Thyroid gland (tissue), 4 donors: Measurements from ENCODE around the gene PELI1. TPM values are rescaled to one million over a fixed set of nuclear protein-coding genes. Genes with fewer than 3 reads are reported as not detected.

Experiments used
- DNase-seq, 2 donors: peaks; one replicate each; pipeline ENCODE4 v3.0.0-alpha.2; 2019
- H3K27ac ChIP-seq, 3 donors: fragments of 200-600 bp; sonication (generic); 1 replicate in 2 of 3; 2 replicates in 1 of 3; pipeline ENCODE4 v1.5.1; 2016 to 2019; ENCODE audit warnings: mild to moderate bottlenecking in 1 of 3, moderate library complexity in 1 of 3
- H3K27me3 ChIP-seq: fragments of 200-600 bp; sonication (generic); one replicate; pipeline ENCODE4 v1.5.1; 2019
- H3K36me3 ChIP-seq, 2 donors: fragments of 200-600 bp; sonication (generic); one replicate each; pipeline ENCODE4 v1.5.1; 2016 to 2019
- H3K4me1 ChIP-seq, 2 donors: fragments of 200-600 bp; sonication (generic); one replicate each; pipeline ENCODE4 v1.5.1; 2017 to 2019
- H3K4me3 ChIP-seq, 3 donors: fragments of 200-600 bp; sonication (generic); replicated peaks in 1 of 3; 1 replicate in 2 of 3; 2 replicates in 1 of 3; pipeline ENCODE4 v1.5.1; 2016; ENCODE audit warnings: mild to moderate bottlenecking in 1 of 3
- H3K9me3 ChIP-seq: fragments of 200-600 bp; sonication (generic); one replicate; pipeline ENCODE4 v1.5.1; 2017
- CTCF ChIP-seq, 6 experiments: fragments of 200-600 bp in 3 of 6; fragments of 450-650 bp in 3 of 6; sonication (generic) in 3 of 6; IDR thresholded peaks; one replicate each; pipeline ENCODE4 v1.5.1; 2016 to 2019; ENCODE audit warnings: antibody characterized with exemption in 6 of 6, mild to moderate bottlenecking in 2 of 6, inconsistent platforms in 1 of 6, moderate library complexity in 1 of 6
- POLR2A ChIP-seq, 2 donors: fragments of 450-650 bp; IDR thresholded peaks; one replicate each; pipeline ENCODE4 v1.6.1; 2017; ENCODE audit warnings: antibody characterized with exemption in 2 of 2, mild to moderate bottlenecking in 2 of 2, moderate library complexity in 1 of 2
- WGBS, 2 donors: methylation state at CpG; one replicate each; pipeline ENCODE4 v1.1.5; 2017; 5-methylcytosine and 5-hydroxymethylcytosine counted together
- intact Hi-C: fragments of 100-400 bp; cut with DNase I; formaldehyde crosslinking; loops from one replicate; pipeline ENCODE4 v1.15.1; 2023
- total RNA-seq, 4 donors: library from RNA; depleted of rRNA; stranded (reverse); fragments of >200 nt; gene quantifications; one replicate each; pipeline ENCODE4 v1.2.3, GENCODE V29; 2016

Gene PELI1
- total RNA-seq, 4 donors from 2014 or later = 5.2 to 17.1 (median 11.4) TPM

DNA sequence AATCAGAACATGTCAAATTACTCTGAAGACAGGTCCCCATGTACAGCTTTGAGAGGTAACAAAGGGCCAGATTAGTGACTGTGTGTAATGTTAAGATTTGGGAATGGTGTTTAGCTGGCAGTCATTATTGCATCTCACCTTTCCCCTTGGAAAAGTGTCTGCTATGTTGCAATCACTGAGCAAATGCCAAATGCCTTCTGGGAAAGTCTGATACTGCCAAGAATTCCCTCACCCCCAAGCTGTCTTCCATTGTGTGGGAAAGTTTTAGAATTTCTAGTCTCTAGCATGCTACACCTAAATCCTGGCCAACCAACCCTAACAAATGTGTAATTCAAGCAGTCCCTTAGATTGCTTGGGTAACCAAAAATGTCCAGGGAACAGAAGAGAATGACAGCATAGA is 13.6 kb upstream of the PELI1 start:
- H3K36me3 ChIP-seq = no peaks in the 10 kb centered on the region
- H3K27ac ChIP-seq = no peak overlapping the region
- no peak for TF ChIP-seq CTCF (IDR thresholded peaks at IDR 0.05)
- no peak for TF ChIP-seq POLR2A (IDR thresholded peaks at IDR 0.05)
- H3K4me3 ChIP-seq = no peak overlapping the region
- no peaks in the 10 kb centered on the region for H3K4me1 ChIP-seq
- no peak for DNase-seq
- H3K27me3 ChIP-seq = no peaks in the 10 kb centered on the region
- H3K9me3 ChIP-seq = no peaks in the 10 kb centered on the region
- intact Hi-C loops = no loop called here

DNA sequence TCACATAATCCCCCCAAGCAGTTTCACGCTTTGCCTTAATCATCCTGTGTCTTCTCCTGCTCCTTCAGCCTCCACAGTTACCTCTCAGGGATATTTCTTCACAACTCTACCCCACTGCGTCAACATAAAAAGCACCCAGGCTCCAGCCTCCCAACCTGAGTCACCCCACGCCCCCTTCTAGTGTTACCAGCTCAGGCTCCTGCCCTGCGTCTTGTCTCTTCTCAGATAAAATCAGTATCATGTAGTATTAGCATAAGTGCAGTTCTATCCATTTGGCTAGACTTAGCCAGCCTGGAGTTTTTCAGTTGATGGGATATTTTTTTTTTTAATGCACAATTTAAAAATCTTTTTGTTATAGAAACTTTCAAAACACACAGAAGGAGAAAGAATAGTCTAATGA is 9.6 kb upstream of the PELI1 start:
- WGBS, 2 donors = 73 to 79% methylated on average over 4 of the region's 4 CpGs
- no peak overlapping the region for H3K4me3 ChIP-seq
- no peaks in the 10 kb centered on the region for H3K36me3 ChIP-seq
- no peak overlapping the region for H3K27ac ChIP-seq
- H3K4me1 ChIP-seq = no peaks in the 10 kb centered on the region
- H3K9me3 ChIP-seq = no peaks in the 10 kb centered on the region
- TF ChIP-seq POLR2A (IDR thresholded peaks at IDR 0.05) = no peak
- no peak for TF ChIP-seq CTCF (IDR thresholded peaks at IDR 0.05)
- intact Hi-C loops = no loop called here
- no peaks in the 10 kb centered on the region for H3K27me3 ChIP-seq
- DNase-seq = no peak

DNA sequence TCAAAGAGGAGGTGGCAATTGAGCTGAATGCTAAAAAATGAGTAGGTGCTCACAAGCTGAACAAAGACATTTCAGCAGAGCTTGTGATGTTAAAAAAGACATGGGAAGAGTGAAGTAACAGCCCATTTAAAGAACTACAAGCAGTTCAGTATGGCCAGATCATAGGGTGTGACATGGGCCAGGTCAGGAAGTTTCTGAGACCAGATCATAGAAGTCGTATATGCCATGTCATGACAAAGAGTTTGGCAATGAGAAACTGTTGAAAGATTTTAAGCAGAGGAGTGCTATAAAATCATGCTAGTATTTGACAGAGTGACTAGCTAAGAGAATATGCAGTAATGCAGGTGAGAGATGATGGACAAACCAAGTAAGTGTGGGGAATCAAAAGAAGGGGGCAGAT is 7.3 kb upstream of the PELI1 start:
- H3K4me1 ChIP-seq = no peaks in the 10 kb centered on the region
- no peak for DNase-seq
- no peak overlapping the region for H3K4me3 ChIP-seq
- H3K36me3 ChIP-seq = no peaks in the 10 kb centered on the region
- H3K27me3 ChIP-seq = no peaks in the 10 kb centered on the region
- no peak overlapping the region for H3K27ac ChIP-seq
- TF ChIP-seq POLR2A (IDR thresholded peaks at IDR 0.05) = no peak
- no peaks in the 10 kb centered on the region for H3K9me3 ChIP-seq
- intact Hi-C loops = no loop called here
- WGBS, 2 donors = 87 to 90% methylated on average over 1 of the region's 1 CpG

- Histone ChIP-seq H3K9me3 (no peaks in the 10 kb centered on the region), H3K36me3 (no peaks in the 10 kb centered on the region), H3K27ac (no peak overlapping the region), H3K4me1 (peaks cover 0 to 4% of the 10 kb centered on the region in 2 donors), H3K4me3 (no peak overlapping the region), H3K27me3 (no peaks in the 10 kb centered on the region)
- TF ChIP-seq CTCF (IDR thresholded peaks at IDR 0.05) = no peak
- TF ChIP-seq POLR2A (IDR thresholded peaks at IDR 0.05) = no peak
- WGBS, 2 donors = 48 to 75% methylated on average over 1 of the region's 1 CpG
- intact Hi-C loops = no loop called here
- no peak for DNase-seq
Observed at GRCh38 chr2:64145714-64146113, 1.5 kb upstream of the PELI1 start.

GRCh38 chr2:64145119-64145518 is 899 bp upstream of the PELI1 start:
- Histone ChIP-seq H3K4me1 (peaks cover 0 to 4% of the 10 kb centered on the region in 2 donors), H3K9me3 (no peaks in the 10 kb centered on the region), H3K4me3 (no peak overlapping the region), H3K36me3 (no peaks in the 10 kb centered on the region), H3K27ac (no peak overlapping the region), H3K27me3 (no peaks in the 10 kb centered on the region)
- no peak for DNase-seq
- TF ChIP-seq CTCF (IDR thresholded peaks at IDR 0.05) = no peak
- TF ChIP-seq POLR2A (IDR thresholded peaks at IDR 0.05) = no peak
- intact Hi-C loops = no loop called here
- 90 to 92% methylated on average over 7 of the region's 7 CpGs for WGBS, 2 donors
